ENCODE data around the gene ZBTB7A. TPM values are rescaled to one million over a fixed set of nuclear protein-coding genes. Genes with fewer than 3 reads are reported as not detected.

ZBTB7A gene
- total and polyA plus RNA-seq, 10 of the 15 experiments (the other 5 are each of a cell fraction or from before 2014, with no cell fraction given), result 0.26 to 42.4 (median 4.5) TPM

- no peak for TF ChIP-seq POLR2AphosphoS5 (IDR thresholded peaks at IDR 0.05; ENCODE audit: low read length)
- TF ChIP-seq RFX5 (IDR thresholded peaks at IDR 0.05; ENCODE audit: low read depth, low read length), result no peak
- no peak for TF ChIP-seq CEBPB (IDR thresholded peaks at IDR 0.05; ENCODE audit: borderline replicate concordance in 1 of 2, low read depth in 2 of 2, low read length in 2 of 2)
- no peak; the same call in 1 of the 2 replicates for TF ChIP-seq FOXK2 (IDR thresholded peaks at IDR 0.05)
- no peak for TF ChIP-seq RCOR1 (conservative IDR thresholded peaks at IDR 0.05; ENCODE audit: low read depth, low read length)
- TF ChIP-seq IKZF1 (conservative IDR thresholded peaks at IDR 0.05), result peak; percentile 92
- TF ChIP-seq USF1 (IDR thresholded peaks at IDR 0.05; ENCODE audit: borderline replicate concordance, extremely low read length, insufficient read depth, low read depth, low read length), result peak; percentile 96
- no peak for TF ChIP-seq ZBED1 (IDR thresholded peaks at IDR 0.05; ENCODE audit: borderline replicate concordance)
- no peak for TF ChIP-seq ZBTB33 (IDR thresholded peaks at IDR 0.05)
- TF ChIP-seq ZBTB4 (CRISPR knock-in tag; IDR thresholded peaks at IDR 0.05), result peak; percentile 70; the same call in 1 of the 2 replicates
- TF ChIP-seq ZNF207 (IDR thresholded peaks at IDR 0.05; ENCODE audit: borderline replicate concordance), result peak; percentile 91
- no peak for TF ChIP-seq SMAD1 (IDR thresholded peaks at IDR 0.05; ENCODE audit: low read depth, partially characterized antibody)
- TF ChIP-seq LARP7 (IDR thresholded peaks at IDR 0.05), result peak; percentile 94
- no peak; the same call in 2 of the 3 replicates for TF ChIP-seq POU2F2 (IDR thresholded peaks at IDR 0.05; ENCODE audit: borderline replicate concordance, low read depth, low read length)
- peak; percentile 70 for TF ChIP-seq SP1 (IDR thresholded peaks at IDR 0.05; ENCODE audit: low read depth, low read length)
- TF ChIP-seq MTA3 (IDR thresholded peaks at IDR 0.05; ENCODE audit: borderline replicate concordance, low read length), result no peak
- TF ChIP-seq HDGF (IDR thresholded peaks at IDR 0.05), result no peak
- peak; percentile 51; the same call in 1 of the 2 replicates for TF ChIP-seq CREB1 (IDR thresholded peaks at IDR 0.05; ENCODE audit: low read depth)
- TF ChIP-seq CBX5 (IDR thresholded peaks at IDR 0.05; ENCODE audit: low read depth), result no peak
- TF ChIP-seq EED (IDR thresholded peaks at IDR 0.05; ENCODE audit: low read depth), result no peak
- TF ChIP-seq MLLT1 (IDR thresholded peaks at IDR 0.05), result no peak
- TF ChIP-seq MYB (IDR thresholded peaks at IDR 0.05; ENCODE audit: borderline replicate concordance, low read depth, low read length), result no peak
Observed at GRCh38 chr19:4007021-4007835, 59.5 kb downstream of the ZBTB7A start, which contains the start of gene PIAS4 (continued).

Measured in GM12878 (cell line).